LNCaP clone FGC (cell line): ENCODE results near the gene RAP1GAP2.

Source experiments
- DNase-seq: peaks from one replicate; pipeline ENCODE4 v3.0.0-alpha.2; 2011; ENCODE audit warnings: low read depth
- H3K4me3 ChIP-seq: 2 replicates; pipeline ENCODE4 v1.5.1; 2011; ENCODE audit warnings: mild to moderate bottlenecking, low read depth, low read length, control low read depth
- CTCF ChIP-seq: IDR thresholded peaks from 2 replicates; pipeline ENCODE4 v1.5.1; 2012; ENCODE audit warnings: mild to moderate bottlenecking; ENCODE audit not compliant: control insufficient read depth, insufficient read depth; ENCODE audit errors: extremely low read depth

RAP1GAP2 gene

DNA sequence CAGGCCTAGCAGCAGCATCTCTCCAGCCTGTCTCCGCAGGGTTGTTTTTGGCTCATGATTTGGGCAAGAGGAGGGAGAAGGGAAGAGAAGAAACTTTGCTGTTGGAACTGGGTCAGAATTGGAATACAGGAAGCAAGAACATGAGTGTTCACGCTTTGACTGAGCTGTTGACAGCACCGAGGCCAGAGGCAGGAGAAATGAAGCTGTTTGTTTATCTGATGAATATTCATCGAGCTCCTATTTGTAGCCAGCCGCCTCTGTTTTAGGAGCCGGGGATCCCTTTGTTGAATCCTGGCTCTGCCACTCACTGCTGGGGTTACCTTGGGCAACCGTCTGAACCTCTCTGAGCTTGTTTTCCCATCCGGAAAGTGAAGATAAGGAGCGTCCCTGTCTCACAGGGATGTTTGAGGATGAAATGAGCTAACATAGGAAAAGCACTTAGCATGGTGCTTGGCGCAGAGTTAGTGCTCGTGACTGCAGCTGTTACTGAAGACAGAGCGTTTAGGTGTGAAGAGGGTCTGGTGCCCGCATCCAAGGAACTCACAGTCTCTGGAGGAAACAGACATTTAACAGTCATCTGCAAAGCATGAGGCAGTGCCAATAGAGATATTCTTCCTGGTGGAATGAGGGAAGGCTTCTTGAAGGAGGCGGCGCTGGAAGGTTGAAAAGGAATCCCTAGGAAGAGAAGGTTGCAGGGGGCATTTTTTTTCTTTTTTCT lies 29.2 kb downstream of the RAP1GAP2 start:
- DNase-seq: no peak
- TF ChIP-seq CTCF: no peak
- H3K4me3 ChIP-seq: no peak overlapping the region

DNA sequence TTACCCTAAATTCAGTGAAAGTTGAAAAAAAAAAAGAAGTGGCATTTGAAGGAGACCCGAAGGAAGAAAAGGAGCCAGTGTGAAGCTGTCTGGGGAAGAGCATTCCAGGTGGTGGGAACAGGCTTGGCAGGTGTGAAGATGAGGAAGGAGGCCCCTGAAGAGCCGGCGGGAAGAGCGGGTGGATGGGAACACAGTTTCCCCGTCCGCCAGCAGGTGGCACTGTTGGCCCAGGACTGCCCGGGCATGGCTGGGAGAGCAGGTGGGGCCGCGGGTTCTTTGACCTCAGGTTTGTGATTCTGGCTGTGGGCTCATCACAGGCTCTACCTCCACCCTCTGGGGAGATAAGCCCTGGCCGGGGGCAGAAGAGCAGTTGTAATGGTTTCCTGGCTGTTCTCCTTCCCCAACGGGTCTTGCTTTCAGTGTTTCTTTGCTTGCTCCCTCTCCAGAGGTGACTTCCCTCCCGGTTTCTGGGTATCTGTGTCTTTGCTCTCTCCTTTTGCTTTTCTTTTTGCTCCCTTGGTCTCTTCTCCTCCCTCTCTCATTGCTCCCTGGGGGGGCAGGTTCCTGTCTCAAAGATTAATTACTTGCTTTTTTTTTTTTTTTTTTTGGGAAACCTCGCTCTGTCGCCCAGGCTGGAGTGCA lies 32.3 kb downstream of the RAP1GAP2 start:
- TF ChIP-seq CTCF: peak; percentile 89
- DNase-seq: no peak
- H3K4me3 ChIP-seq: no peak overlapping the region

DNA sequence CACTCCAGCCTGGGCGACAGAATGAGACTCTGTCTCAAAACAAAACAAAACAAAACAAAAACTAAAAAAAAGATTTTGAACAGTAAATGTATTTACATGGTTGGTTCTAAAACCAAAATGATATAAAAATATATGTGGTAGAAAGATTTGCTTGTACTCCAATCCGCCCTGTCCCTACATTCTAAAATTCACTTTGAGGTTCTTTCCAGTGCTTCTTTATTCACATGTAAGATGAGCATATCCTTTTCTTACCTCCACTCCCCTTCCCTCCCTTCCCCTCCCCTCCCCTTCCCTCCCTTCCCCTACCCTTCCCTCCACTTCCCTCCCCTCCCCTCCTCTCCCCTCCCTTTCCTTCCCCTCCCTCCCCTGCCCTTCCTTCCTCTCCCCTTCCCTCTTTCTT lies 34.4 kb downstream of the RAP1GAP2 start:
- no peak for DNase-seq
- no peak for TF ChIP-seq CTCF
- no peak overlapping the region for H3K4me3 ChIP-seq

DNA sequence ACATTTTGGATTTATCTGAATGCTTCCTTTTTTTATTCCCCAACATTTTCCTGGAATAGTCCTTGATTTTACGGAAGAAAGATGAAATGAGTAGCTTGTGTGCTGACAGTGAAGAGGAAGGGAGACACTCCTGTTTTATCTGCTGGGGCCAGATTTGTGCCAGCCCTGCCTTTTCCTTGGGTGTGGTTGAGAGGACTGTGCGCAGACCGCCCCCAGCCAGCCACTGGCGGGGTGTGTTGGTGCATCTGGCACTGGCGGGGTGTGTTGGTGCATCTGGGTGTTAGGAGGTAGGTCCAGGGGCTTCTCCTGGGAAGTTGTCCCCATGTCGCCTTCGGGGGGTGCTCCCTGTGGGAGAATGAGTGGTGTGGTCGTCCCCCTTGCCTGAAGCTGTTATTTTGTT lies 39.5 kb downstream of the RAP1GAP2 start:
- no peak overlapping the region for H3K4me3 ChIP-seq
- TF ChIP-seq CTCF: no peak
- no peak for DNase-seq

- no peak for DNase-seq
- H3K4me3 ChIP-seq: no peak overlapping the region
- TF ChIP-seq CTCF: no peak
Observed at GRCh38 chr17:2837147-2837561, 40.9 kb downstream of the RAP1GAP2 start.

DNA sequence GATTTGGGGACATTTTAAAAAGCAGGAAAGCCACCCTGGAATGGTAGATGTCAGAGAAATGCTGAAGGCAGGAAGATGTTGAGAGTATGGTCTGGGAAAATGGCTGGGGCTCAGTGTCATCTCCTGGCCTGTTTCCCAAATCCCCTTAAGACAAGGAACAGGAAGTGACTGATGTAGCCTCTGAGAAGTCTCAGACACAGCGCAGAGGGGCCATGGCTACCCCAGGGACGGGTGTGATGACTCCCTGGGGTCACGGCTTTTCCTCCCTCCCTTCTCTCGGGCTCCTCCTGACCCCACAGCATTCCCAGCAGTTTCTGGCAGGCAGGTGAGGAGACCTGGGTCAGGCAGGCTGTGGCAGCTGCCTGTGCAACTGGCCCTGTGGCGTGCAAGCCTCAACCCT lies 45.4 kb downstream of the RAP1GAP2 start:
- no peak for DNase-seq
- no peak for TF ChIP-seq CTCF
- no peak overlapping the region for H3K4me3 ChIP-seq

DNA sequence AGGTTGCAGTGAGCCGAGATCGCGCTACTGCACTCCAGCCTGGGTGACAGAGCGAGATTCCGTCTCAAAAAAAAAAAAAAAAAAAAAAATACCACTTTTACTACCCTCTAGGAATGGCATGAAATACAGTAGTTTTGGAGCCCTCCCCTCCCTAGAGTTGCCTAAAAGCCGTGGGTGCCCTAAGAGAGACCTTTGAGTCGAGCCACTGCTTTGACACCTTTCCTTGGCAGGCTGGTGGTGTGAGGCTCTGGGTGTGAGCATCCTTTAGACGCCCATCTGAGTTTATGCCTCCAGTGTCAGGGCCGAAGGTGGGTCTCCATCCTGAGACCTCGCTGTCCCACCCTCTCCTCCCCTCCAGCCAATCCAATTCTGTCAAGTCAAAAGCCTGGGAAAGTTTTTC lies 46.2 kb downstream of the RAP1GAP2 start:
- no peak for DNase-seq
- TF ChIP-seq CTCF: no peak
- H3K4me3 ChIP-seq: no peak overlapping the region
